ENCODE results near the gene CARMIL1. TPM values are rescaled to one million over a fixed set of nuclear protein-coding genes. Genes with fewer than 3 reads are reported as not detected.

The CARMIL1 gene
- total RNA-seq, 4 donors from 2014 or later, result 13.6 to 33.2 (median 22.2) TPM

DNA sequence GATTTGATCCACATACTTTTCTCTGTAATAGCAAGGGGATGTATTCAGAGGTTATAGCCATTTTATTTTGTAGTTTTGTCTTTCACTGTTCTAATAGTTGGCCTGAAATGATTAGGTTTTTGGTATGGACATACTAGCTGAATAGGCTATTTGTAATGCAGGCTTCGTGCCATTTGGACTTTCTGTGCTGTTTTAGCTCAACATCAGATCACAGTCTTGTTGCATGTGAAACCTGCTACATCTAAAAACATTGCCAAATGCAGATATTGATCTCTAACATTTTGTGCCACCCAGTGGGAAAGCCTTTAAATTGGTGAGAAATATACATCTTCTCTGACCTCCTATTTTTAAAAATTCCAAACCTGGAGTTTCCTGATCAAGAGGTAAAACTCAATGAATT is 215.3 kb downstream of the CARMIL1 start:
- Histone ChIP-seq H3K4me1 (peaks cover 8% of the 10 kb centered on the region), H3K36me3 (no peaks in the 10 kb centered on the region), H3K27ac (no peak overlapping the region), H3K4me3 (no peak overlapping the region), H3K9me3 (no peaks in the 10 kb centered on the region), H3K27me3 (no peaks in the 10 kb centered on the region)
- TF ChIP-seq CTCF (IDR thresholded peaks at IDR 0.05), result no peak
- TF ChIP-seq POLR2AphosphoS5 (IDR thresholded peaks at IDR 0.05), result no peak
- no peak for TF ChIP-seq POLR2A (IDR thresholded peaks at IDR 0.05)
- no peak for TF ChIP-seq EP300 (IDR thresholded peaks at IDR 0.05)
- 95% methylated on average over 1 of the region's 1 CpG for WGBS
- no peak for DNase-seq (ENCODE audit: low spot score in 2 of 2)

DNA sequence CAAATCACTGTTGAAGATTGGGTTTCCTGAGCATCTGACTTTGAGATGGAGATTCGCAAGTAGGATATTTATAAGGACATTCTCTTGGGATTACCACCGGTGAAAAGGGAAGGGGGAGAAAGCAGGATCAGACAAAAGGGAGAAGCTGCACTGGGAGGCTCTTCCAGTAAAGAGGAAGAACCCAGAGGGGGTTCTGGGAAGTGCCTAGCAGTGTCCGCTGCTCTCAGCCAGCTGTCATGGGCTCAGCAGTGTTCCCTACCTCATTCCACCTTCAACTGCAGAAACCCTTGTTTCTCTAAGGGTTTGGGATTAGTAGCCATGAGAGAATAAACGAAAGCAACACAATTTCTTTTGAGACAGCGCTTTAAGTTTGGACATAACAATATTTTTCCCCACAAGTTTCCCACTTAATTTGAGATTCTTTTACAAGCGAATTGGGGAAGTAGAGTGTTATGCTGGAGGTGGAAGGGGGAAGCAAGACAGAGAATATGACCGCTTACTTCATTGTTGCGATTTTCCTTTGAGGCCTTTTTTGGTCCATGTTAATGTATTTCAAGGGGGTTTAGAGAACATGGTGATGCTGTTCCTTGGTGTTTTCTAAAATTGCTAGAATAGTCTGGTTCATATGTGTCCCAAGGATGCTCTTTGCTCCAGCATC is 218.3 kb downstream of the CARMIL1 start:
- TF ChIP-seq CTCF (IDR thresholded peaks at IDR 0.05) (no peak), POLR2AphosphoS5 (IDR thresholded peaks at IDR 0.05) (no peak), EP300 (IDR thresholded peaks at IDR 0.05) (no peak), POLR2A (IDR thresholded peaks at IDR 0.05) (no peak)
- WGBS, result 87% methylated on average over 8 of the region's 8 CpGs
- Histone ChIP-seq H3K4me1 (no peaks in the 10 kb centered on the region), H3K27me3 (no peaks in the 10 kb centered on the region), H3K27ac (no peak overlapping the region), H3K4me3 (no peak overlapping the region), H3K9me3 (no peaks in the 10 kb centered on the region), H3K36me3 (no peaks in the 10 kb centered on the region)
- no peak for DNase-seq (ENCODE audit: low spot score in 2 of 2)

GRCh38 chr6:25498505-25498904 is 219.3 kb downstream of the CARMIL1 start:
- 85% methylated on average over 4 of the region's 4 CpGs for WGBS
- H3K27me3 ChIP-seq, result no peaks in the 10 kb centered on the region
- H3K27ac ChIP-seq, result no peak overlapping the region
- H3K4me3 ChIP-seq, result no peak overlapping the region
- no peak for TF ChIP-seq CTCF (IDR thresholded peaks at IDR 0.05)
- no peak for TF ChIP-seq POLR2AphosphoS5 (IDR thresholded peaks at IDR 0.05)
- H3K9me3 ChIP-seq, result no peaks in the 10 kb centered on the region
- no peaks in the 10 kb centered on the region for H3K36me3 ChIP-seq
- DNase-seq (ENCODE audit: low spot score in 2 of 2), result no peak
- no peaks in the 10 kb centered on the region for H3K4me1 ChIP-seq

GRCh38 chr6:25499615-25500235 is 220.6 kb downstream of the CARMIL1 start:
- Histone ChIP-seq H3K9me3 (no peaks in the 10 kb centered on the region), H3K27ac (no peak overlapping the region), H3K4me1 (no peaks in the 10 kb centered on the region), H3K4me3 (no peak overlapping the region), H3K27me3 (no peaks in the 10 kb centered on the region), H3K36me3 (no peaks in the 10 kb centered on the region)
- 38% methylated on average over 3 of the region's 3 CpGs for WGBS
- no peak for TF ChIP-seq CTCF (IDR thresholded peaks at IDR 0.05)
- no peak for TF ChIP-seq POLR2AphosphoS5 (IDR thresholded peaks at IDR 0.05)
- no peak for TF ChIP-seq EP300 (IDR thresholded peaks at IDR 0.05)
- DNase-seq (ENCODE audit: low spot score in 2 of 2), result no peak

DNA sequence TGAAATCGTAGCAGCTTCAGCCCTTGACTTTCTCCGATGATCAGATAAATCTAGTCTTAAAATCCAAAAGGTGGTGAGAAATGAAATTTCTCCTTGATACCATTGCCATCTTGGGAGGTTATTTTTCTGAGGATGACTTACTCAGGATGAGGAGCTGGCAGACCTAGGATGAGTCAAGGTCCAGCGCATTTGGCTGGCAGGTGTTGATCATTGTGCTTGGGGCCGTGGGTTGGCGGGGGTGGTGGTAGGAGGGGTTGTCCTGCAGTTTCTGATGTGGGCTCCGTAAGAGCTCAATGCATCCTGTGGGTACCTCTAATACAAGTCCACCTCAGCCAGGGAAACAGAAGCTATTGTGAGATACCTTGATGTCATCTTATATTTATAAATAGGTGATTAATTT is 224.5 kb downstream of the CARMIL1 start:
- TF ChIP-seq POLR2AphosphoS5 (IDR thresholded peaks at IDR 0.05) (no peak), POLR2A (IDR thresholded peaks at IDR 0.05) (no peak), CTCF (IDR thresholded peaks at IDR 0.05) (no peak), EP300 (IDR thresholded peaks at IDR 0.05) (no peak)
- H3K4me3 ChIP-seq, result no peak overlapping the region
- WGBS, result 93% methylated on average over 6 of the region's 6 CpGs

More for the DNA sequence above, 224.5 kb downstream of the CARMIL1 start:
- Histone ChIP-seq H3K27me3 (no peaks in the 10 kb centered on the region), H3K4me1 (no peaks in the 10 kb centered on the region), H3K27ac (no peak overlapping the region), H3K36me3 (no peaks in the 10 kb centered on the region), H3K9me3 (no peaks in the 10 kb centered on the region)
- no peak for DNase-seq (ENCODE audit: low spot score in 2 of 2)

Data from suprapubic skin (tissue), 4 donors.